HG03342 (cell line): ENCODE results near the gene UPF3A.
"Not testable (repeated sequence)": the region's sequence is repeated elsewhere in the genome, so short reads cannot be mapped to it uniquely, and the experiment has no call there.

Experiments
- ATAC-seq: cut with Tn5 transposase; IDR thresholded peaks from one replicate; pipeline ENCODE4 v1.9.1; 2021; ENCODE audit warnings: mild to moderate bottlenecking, moderate library complexity; ENCODE audit not compliant: unreplicated experiment

Gene UPF3A

DNA sequence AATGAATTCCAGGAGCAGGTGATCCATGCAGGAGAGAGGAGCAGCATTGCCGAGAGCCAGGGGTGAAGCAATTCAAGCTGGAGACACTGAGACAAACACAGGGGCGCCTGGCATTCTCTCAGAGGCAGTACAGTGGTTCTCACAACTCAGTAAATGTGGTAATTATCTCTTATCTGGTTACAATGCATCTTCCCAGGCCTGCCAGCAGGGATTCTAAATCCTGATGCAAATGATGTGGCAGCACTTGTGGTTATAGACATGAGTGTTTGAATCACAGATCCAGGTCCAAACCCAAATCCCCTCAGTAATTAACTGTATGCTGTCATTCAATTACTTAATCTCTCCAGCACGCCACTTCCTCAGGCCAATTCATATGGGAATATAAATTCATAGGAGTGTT, 52.5 kb downstream of the UPF3A start:
- not testable (repeated sequence) for ATAC-seq

DNA sequence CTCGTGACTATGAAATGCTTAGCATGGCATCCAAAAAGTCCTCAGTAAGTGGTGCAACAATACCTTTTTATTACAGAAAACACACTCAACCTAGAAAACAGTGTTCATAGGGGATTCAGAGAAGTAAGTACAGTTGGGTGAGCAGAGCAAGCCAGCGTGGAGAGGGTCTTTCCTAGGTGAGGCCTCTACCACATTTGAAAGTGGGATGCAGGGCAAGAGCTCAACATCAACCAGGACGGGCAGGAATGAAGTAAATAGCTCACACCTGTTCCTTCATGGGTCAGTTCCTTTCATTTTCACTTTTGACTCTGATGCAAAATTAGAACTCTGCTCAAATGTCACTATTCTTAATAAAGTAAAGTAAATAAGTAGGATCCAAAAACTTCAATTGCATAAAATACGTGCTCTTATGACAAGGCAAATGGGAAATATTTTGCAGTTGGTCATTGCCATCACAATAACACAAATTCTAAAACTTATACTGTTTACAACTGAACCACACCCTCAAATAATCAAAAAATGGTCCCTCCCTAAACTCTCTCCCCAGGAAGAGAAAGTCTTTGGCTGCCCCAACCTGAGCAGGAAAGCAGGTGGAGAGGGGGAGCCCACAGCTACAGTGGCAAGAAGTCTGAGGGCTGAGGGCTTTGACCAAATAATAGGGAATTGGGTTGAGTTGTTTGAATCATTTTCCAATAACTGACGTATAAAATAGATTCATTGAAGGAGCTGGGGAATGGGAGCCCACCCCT, 53.1 kb downstream of the UPF3A start:
- no peak for ATAC-seq

DNA sequence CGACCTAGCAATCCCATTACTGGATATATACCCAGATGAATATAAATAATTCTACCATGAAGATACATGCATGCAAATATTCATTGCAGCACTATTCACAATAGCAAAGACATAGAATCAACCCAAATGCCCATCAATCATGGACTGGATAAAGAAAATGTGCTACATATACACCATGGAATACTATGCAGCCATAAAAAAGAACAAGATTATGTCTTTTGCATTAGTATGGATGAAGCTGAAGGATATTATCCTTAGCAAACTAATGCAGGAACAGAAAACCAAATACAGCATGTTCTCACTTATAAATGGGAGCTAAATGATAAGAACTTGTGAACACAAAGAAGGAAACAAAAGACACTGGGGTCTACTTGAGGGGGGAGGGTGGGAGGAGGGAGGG, 55.1 kb downstream of the UPF3A start:
- not testable (repeated sequence) for ATAC-seq

DNA sequence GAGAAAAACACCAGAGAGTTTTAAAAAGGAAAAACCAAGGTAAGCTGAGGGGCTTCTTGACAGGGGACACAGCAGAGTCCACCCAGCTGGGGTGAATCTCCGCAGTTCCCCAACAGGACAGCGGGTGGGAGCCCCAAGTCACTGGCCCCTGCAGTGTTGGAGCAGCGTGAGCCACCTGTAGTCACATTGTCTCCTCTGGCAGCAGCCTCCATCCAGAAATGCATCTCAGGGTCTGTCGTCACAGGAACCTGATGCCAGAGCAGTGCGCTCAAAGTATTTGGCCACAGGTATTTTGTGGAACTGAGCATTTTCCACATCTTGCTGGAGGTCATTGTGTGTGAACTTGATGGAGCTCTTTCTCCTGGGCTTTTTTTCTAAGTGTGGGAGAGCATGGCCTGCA, 57.6 kb downstream of the UPF3A start:
- no peak for ATAC-seq

DNA sequence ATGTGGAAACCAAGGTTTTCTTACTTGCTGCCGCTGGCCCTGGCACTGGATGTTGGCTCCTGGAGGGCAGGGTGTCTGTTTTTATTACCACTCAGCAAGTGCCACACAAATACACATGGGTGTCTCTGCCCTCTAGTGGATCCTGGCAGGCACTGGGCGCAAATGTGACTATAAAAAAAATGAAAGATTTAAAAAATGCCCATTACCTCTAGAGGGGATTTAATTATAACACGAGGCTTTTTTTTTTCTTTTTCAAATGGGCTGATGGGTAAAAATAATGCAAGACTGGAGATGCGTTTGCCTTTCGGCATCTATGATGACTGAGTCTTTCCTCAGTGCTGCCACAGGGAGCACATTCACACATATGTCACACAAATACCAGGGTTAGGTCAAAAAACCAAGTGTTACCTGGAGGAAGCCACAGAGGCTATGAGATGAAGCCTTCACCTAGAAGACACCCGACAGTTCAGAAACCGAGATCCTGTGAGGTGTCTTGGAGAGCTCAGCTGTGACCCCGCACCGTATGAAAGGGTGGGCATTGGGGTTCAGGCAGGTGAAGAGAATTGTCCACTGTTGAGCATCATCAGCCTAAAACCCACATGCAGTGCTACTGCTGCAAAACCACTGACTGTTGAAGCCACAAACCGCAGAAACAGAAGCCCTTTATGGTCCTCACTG, 58.6 kb downstream of the UPF3A start:
- no peak for ATAC-seq

DNA sequence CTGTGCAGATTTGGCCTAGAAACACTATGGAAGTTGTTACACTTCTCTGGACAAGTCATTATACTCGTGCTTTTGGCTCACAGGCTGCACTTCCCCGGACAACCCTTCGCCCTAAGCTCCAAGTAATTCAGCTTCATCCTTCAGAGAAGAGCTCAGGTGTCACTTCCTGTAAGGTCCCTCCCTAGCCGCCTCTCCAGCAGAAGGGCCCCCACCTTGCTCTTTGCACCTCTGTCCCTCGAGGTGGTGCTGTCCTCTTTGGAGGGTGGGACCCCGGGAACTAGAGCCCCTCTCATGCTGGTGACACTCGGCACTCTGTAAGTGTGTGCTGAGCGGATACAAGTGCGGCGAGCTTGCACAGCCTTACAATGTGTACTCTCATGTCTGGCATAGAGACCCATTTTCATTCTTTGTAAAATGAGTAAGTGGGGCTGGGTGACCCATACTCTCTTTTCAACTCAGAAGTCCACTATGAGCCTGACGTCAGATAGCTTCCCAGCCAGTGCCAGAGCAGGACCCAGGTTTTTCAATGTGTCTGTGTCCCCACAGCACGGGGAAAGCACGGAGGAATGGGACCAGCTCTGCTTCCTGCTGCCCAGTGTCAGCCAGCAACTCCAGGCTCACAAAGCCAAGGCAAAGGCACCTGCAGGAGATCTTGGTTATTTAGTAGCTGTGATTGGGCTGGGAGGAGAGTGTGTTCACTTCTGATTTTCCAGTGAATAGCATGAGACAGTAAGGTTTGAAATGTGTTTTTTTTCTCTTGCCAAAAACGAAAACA, 59.8 kb downstream of the UPF3A start:
- ATAC-seq = no peak

DNA sequence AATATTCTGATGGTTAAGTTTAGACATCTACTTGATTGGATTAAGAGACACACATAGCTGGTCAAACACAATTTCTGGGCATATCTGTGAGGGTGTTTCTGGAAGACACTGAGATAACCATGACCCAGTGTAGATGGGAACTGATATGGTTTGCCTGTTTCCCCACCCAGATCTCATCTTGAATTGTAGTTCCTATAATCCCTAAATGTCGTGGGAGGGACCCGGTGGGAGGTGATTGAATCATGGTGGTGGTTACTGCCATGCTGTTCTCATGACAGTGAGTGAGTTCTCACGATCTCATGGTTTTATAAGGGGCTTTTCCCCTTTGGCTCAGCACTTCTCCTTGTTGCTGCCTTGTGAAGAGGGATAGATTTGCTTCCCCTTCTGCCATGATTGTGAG, 65.9 kb downstream of the UPF3A start:
- ATAC-seq = not testable (repeated sequence)

DNA sequence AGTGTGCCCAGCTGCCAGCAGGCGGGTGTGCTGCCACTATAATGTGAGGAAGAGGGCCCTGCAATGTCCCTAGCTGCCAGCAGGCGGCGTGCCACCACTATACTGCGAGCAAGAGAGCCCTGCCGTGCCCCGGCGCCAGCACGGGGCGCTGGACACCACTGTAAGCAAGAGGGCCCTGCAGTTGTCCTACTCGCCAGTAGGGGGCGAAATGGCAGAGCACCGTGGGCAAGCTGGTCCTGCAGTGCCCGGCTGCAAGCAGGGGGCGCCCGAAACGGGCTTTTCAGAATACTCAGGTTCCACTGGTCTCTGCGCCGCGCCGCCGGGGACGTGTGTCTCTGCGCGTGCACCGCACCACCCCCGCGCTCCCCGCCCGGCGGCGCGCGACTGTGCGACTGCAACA, 71.4 kb downstream of the UPF3A start:
- ATAC-seq = not testable (repeated sequence)

DNA sequence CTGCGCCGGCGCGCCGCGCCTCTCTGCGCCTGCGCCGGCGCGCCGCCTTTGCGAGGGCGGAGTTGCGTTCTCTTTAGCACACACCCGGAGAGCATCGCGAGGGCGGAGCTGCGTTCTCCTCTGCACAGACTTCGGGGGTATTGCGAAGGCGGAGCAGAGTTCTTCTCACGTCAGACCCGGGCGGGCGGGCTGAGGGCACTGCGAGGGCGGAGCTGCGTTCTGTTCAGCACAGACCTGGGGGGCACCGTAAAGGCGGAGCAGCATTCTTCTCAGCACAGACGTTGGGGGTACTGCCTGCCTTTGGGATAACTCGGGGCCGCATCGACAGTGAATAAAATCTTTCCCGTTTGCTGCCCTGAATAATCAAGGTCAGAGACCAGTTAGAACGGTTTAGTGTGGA, 72.0 kb downstream of the UPF3A start:
- not testable (repeated sequence) for ATAC-seq
